ENCODE measurements around the gene HOTAIR. TPM values are rescaled to one million over a fixed set of nuclear protein-coding genes. Genes with fewer than 3 reads are reported as not detected.

The HOTAIR gene
- total and polyA plus RNA-seq, 4 donors = not detected

DNA sequence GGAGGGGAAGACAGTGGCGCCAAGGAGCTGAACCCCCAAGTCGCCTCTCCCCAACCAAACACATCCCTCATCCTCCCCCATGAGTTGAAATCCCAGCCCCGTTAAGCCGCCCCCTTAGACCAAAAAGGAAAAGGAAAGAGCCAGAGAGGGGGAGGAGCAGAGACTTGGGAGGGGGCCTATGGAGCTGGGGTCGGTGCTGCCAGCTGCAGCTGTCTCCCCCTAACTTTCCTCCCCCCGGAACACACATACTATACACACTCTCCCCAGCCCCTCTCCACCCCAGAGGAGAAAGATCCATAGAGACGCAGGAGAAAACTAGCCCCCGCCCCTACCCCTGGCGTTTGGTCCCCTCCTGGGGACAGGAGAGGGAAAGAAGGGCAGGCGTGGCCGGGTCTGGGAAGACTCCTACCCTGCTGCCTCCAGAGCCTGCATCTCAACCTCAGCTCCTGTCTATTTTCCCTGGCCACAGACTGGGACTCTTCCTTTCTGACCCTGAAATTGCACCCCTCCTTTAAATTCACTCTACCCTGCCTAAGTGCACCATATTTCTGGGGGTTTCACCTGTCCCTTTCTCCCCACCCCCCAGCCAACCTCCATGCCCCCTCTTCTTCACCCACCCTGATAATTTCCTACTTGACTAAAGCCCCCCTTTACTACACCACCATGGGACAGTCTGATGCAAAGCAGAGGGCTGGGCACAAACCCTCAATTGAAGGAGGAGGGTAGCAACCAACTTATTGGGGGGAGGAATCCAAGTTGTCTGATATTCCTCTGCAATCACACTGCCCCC, 23.6 kb upstream of the HOTAIR start:
- DNase-seq (ENCODE audit: low spot score) = no peak
- Histone ChIP-seq H3K27ac (ENCODE audit: low read depth in 1 of 2, low read length in 2 of 2) (no peak overlapping the region), H3K9me3 (ENCODE audit: control insufficient read depth in 4 of 4, low read length in 3 of 4) (no peaks in the 10 kb centered on the region), H3K9ac (ENCODE audit: low read depth in 1 of 2, low read length in 2 of 2) (no peak overlapping the region), H3K36me3 (ENCODE audit: control insufficient read depth in 4 of 4, insufficient read depth in 3 of 4, low read depth in 1 of 4, low read length in 3 of 4) (no peaks in the 10 kb centered on the region), H3K27me3 (ENCODE audit: control insufficient read depth in 4 of 4, insufficient read depth in 4 of 4, low read length in 3 of 4) (peaks cover 10 to 61% (median 18%) of the 10 kb centered on the region in 4 donors), H3K4me1 (ENCODE audit: control insufficient read depth in 4 of 4, insufficient read depth in 4 of 4, low read length in 3 of 4) (peaks cover 15 to 27% (median 19%) of the 10 kb centered on the region in 4 donors), H3K4me3 (ENCODE audit: low read depth in 1 of 3, low read length in 3 of 3) (no peak overlapping the region)
- TF ChIP-seq HNF4G (IDR thresholded peaks at IDR 0.05) (no peak), NR2F2 (IDR thresholded peaks at IDR 0.05) (no peak), EGR1 (IDR thresholded peaks at IDR 0.05; ENCODE audit: low read depth in 2 of 2) (no peak), RAD21 (IDR thresholded peaks at IDR 0.05) (no peak), GABPA (IDR thresholded peaks at IDR 0.05 in 1 of 2, conservative IDR thresholded peaks at IDR 0.05 in 1 of 2) (no peak), JUND (IDR thresholded peaks at IDR 0.05) (no peak), YY1 (IDR thresholded peaks at IDR 0.05) (no peak), TAF1 (conservative IDR thresholded peaks at IDR 0.05) (no peak), RXRA (IDR thresholded peaks at IDR 0.05) (no peak)
- TF ChIP-seq, protein P1, sequence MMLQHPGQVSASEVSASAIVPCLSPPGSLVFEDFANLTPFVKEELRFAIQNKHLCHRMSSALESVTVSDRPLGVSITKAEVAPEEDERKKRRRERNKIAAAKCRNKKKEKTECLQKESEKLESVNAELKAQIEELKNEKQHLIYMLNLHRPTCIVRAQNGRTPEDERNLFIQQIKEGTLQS (IDR thresholded peaks at IDR 0.05) = no peak
- TF ChIP-seq, protein P2, sequence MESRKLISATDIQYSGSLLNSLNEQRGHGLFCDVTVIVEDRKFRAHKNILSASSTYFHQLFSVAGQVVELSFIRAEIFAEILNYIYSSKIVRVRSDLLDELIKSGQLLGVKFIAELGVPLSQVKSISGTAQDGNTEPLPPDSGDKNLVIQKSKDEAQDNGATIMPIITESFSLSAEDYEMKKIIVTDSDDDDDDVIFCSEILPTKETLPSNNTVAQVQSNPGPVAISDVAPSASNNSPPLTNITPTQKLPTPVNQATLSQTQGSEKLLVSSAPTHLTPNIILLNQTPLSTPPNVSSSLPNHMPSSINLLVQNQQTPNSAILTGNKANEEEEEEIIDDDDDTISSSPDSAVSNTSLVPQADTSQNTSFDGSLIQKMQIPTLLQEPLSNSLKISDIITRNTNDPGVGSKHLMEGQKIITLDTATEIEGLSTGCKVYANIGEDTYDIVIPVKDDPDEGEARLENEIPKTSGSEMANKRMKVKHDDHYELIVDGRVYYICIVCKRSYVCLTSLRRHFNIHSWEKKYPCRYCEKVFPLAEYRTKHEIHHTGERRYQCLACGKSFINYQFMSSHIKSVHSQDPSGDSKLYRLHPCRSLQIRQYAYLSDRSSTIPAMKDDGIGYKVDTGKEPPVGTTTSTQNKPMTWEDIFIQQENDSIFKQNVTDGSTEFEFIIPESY (IDR thresholded peaks at IDR 0.05) = no peak
- 9% methylated on average over 11 of the region's 11 CpGs for WGBS

DNA sequence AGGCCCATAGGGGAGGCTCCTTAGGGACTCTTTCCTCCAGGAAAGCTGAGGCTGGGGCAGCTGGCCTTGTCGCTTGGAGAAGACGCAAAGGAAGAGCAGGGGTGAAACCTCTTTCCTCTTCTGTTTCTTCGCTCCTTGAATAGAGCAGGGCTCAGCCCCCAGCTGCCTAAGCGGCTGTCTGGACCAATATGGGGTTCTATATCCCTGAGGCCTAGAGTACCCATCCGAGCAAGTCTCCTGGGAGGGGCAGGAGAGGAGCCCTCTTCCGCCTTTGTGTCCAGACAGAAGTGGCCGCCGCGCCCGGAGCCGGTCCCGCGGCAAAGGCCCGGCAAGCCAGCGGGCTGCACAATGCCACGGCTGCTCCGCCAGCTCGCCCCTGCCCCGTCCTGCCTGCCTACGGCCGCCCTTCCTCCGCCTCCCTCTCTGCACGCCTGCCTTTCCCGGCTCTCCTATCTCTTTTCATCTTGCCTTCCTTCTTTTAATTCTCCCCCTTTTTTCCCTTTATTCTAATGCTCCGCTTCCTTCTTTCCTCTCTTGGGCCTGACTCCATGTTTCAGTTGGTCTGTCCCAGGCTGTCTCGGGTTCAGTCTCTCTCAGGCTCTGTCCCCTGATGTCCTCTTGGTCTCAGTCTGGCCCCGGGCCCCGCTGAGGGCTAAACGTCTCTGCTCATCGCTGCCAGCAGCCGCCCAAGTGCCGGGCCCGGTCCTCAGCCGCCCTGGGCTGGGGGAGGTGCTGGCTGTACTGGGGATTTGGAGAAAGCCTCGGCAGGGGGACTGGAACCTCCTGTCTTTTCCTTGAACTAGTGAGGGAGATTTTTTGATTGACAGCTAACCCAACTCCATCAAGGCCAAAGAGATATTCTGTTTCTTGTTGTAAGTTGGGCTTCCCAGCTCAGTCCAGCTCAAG, 22.7 kb upstream of the HOTAIR start:
- Histone ChIP-seq H3K9ac (ENCODE audit: low read depth in 1 of 2, low read length in 2 of 2) (no peak overlapping the region), H3K4me3 (ENCODE audit: low read depth in 1 of 3, low read length in 3 of 3) (no peak overlapping the region), H3K9me3 (ENCODE audit: control insufficient read depth in 4 of 4, low read length in 3 of 4) (no peaks in the 10 kb centered on the region), H3K36me3 (ENCODE audit: control insufficient read depth in 4 of 4, insufficient read depth in 3 of 4, low read depth in 1 of 4, low read length in 3 of 4) (no peaks in the 10 kb centered on the region), H3K4me1 (ENCODE audit: control insufficient read depth in 4 of 4, insufficient read depth in 4 of 4, low read length in 3 of 4) (peaks cover 15 to 27% (median 19%) of the 10 kb centered on the region in 4 donors), H3K27me3 (ENCODE audit: control insufficient read depth in 4 of 4, insufficient read depth in 4 of 4, low read length in 3 of 4) (peaks cover 12 to 58% (median 18%) of the 10 kb centered on the region in 4 donors), H3K27ac (ENCODE audit: low read depth in 1 of 2, low read length in 2 of 2) (no peak overlapping the region)
- no peak for DNase-seq (ENCODE audit: low spot score)
- TF ChIP-seq HNF4G (IDR thresholded peaks at IDR 0.05) (no peak), FOXA2 (IDR thresholded peaks at IDR 0.05) (no peak), SP1 (IDR thresholded peaks at IDR 0.05) (no peak), RAD21 (IDR thresholded peaks at IDR 0.05) (no peak), NR2F2 (IDR thresholded peaks at IDR 0.05) (no peak)
- TF ChIP-seq, protein P1 (IDR thresholded peaks at IDR 0.05) = no peak
- 11% methylated on average over 35 of the region's 35 CpGs for WGBS
